Measurements from ENCODE around the gene TMEM117.

The TMEM117 gene

GRCh38 chr12:43835656-43836474, at the start of gene TMEM117:
TMEM117 (plus strand) TSS chr12:43836081.
- DNase-seq = peak; percentile 27 to 31 (median 30)

DNA sequence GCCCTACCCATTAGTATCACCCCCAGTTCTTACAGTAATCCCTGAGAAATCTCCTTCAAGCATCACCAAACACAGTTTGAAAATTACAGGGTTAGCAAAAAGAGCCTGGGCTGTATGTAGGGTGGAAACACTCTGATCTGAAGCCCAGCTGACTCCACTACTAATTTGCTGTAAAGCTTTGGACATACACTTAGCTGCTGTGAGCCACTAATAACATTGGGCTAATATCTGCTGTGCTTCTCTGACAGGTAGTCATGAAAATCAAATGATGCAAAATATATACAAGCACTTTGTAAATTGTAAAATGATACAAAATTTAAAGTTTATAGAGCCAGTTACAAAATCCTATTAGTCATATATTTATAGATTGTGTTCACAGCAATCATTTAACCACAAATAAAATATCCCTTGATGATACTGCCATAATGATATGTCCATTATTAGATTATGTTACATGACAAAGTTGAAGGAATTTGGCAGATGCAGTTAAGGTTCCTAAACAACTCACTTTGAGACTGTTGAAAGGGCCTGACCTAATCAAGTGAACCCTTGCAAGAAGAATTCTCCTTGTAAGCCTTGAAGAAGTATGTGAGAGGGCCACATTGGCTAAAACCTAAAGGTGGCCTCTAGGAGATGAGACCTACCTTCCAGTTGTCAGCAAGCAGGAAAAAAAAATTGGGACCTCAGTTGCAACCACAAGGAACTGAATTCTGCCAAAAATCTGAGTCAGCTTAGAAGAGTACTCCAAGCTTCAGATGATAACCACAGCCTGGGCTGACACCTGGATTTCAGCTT, 48.8 kb upstream of the TMEM117 start:
- DNase-seq = no peak

- DNase-seq = no peak
These were observed 45.9 kb upstream of the TMEM117 start for GRCh38 chr12:43789941-43790340.

DNA sequence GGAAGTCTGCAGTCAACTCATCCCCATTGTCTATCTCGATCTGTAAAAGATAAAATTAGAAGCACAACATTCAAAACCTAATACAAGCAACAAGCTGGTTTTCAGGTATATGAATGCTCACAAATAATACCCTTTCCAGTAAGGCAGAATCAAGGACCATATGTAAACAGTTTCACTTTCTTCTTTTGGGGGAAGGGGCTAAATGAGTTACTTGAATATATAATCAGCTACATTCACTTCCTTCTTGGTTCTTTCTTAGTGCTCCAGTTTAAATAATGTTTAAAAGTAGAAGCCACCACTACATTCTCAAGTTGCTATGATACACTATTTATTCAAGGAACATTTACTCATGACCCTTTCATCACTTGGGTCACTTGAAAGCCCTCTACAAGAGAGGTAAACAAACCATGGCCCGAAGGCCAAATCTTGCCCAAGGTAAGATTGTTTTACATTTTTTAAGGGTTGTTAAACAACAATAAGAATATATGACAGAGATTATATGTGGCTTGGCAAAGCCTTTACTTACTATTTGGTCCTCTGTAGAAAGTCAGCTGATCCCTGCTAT, 40.1 kb upstream of the TMEM117 start:
- DNase-seq = no peak

DNA sequence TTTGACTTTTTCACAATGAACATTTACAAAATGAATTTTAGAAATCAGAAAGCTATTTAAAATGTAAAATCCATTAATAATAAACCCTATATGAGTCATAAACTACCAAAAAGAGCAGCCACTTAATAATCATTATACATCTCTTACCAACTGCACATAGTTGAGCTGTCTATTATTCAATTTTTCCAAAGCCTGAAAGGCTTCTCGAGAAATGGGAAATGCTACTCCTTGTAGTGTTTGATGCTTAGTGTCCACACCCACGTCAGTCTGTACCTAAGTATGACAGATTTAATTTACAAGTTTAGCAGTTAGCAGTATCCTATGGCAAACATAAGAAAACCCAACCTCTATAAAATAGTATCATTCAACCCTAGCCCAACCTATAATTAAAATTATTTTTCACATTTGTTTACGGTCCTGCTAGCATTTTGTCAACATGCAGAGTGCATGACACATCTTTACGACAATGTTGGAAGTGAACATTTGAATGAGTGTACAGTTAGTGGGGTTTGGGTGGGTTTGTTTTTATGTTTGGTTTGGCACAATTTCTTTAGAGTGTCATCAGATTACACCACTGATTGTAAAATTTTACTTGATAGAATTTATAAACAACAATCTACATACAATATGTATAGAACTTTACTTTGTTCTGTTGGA, 38.2 kb upstream of the TMEM117 start:
- DNase-seq = no peak

DNA sequence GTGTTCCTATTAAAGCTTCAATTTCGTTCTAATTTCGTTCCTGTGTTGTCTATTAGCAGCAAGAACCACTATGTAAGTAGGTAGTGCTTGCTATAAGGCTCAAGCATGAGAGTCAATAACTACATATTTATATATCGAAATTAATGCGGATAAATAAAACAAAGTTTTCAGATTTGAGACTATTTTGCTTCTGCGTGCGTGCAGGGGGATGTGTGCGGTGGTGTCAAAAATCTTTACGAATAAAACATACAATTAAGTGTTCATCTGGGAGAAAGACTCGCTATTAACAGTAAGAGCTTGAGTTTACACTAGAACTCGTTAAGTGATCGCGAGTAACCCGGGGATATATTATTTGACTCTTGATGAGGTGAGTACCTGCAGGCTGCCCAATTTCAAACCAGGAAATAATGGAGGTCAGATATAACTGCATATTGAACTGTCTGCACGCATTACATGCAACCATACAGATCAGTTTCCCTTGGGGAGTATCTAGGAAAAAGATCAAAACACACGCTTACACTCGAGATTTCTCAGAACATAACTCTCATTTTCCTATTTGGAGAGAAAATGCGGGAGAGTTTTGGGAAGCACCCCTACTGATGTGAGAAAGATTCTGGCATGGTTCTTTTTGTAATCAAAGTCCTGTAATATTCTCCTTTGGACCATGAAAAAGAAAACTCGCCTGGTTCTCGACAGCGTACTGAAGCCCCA, 30.6 kb upstream of the TMEM117 start:
- no peak for DNase-seq

DNA sequence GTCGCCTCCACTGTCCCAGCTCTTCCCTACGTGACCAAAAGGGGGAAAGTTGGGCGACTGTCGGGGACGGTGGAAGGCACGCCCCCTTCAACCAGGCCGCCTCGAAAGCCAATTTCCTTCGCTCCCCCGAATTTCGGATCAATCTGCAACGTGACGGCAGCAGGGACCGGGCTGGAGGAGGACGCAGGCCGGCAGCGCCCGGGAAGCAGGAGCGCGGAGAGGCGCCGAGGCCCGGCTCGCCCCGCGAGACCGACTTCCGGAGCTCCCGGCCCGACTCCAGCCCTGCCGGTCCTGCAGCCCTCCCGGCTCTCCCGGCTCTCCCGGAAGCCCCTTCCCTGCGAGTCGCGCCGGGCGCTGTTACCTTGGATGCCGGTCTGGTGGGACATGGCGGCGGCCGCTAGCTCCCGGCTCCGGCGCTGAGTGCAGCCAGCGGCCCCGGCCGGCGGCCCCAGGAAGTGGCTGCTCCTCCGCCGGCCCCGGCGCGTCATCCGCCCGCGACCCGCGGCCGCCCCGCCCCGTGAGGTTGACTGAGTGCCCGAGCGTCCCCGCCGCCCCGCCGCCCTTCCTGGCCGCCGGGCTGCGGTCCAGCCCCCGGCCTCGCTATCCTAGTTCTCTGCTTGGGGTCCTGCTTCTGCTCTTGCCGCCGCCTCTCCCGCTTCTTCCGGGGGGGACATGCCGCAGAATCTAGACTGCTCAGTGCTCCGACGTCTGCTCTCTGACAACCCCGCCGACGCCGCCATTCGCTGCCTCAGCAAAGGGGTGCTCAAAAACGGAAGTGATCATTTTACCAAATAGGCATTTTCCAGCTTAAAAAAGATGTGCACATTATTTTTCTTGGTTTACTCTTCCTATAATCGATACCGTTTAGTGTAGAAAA, 29.8 kb upstream of the TMEM117 start, which contains the start of gene TWF1:
TWF1 (minus strand) TSS at position 458 of the 877 bp plus-strand sequence; CDS start at position 386, 72 bp downstream.
- peak; percentile 71 to 79 (median 76) for DNase-seq

- no peak for DNase-seq
These were observed 29.2 kb upstream of the TMEM117 start for GRCh38 chr12:43806737-43807072.

GRCh38 chr12:43807386-43807785, 28.5 kb upstream of the TMEM117 start:
- DNase-seq = no peak

- DNase-seq = no peak
These were observed 23.8 kb upstream of the TMEM117 start for GRCh38 chr12:43812057-43812456.

DNA sequence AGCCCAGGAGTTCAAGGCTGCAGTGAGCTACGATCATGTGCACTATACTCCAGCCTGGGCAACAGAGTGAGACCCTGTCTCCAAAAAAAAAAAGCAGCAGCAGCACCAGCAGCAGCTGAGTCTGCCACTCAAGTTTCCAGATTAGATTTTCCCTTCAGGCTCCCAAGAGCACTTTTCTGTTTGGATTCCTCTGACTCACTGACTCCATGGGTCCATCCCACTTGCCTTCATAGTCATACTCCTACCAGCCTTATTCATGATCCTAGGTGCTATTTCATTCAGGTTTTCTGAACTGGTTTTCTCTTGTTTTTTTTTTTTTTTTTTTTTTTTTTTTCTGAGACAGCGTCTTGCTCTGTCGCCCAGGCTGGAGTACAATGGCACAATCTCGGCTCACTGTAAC, 23.0 kb upstream of the TMEM117 start:
- no peak for DNase-seq

- no peak for DNase-seq
These were observed 20.5 kb upstream of the TMEM117 start for GRCh38 chr12:43815416-43815815.

DNA sequence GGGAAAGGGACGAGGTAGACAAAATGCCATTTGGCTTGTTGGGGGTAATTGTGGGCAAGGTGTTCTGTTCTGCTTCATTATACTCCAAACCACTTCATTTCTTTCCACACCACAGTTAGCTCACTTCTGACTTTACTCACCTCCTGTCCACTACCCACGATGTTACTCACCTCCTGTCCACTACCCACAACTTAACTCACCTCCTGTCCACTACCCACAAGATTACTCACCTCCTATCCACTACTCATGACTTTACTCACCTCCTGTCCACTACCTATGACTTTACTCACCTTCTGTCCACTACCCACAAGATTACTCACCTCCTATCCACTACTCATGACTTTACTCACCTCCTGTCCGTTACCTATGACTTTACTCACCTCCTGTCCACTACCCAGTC, 19.7 kb upstream of the TMEM117 start:
- DNase-seq = no peak

GRCh38 chr12:43824207-43824775, 11.6 kb upstream of the TMEM117 start:
- no peak for DNase-seq

GRCh38 chr12:43826681-43827080, 9.2 kb upstream of the TMEM117 start:
- no peak for DNase-seq

DNA sequence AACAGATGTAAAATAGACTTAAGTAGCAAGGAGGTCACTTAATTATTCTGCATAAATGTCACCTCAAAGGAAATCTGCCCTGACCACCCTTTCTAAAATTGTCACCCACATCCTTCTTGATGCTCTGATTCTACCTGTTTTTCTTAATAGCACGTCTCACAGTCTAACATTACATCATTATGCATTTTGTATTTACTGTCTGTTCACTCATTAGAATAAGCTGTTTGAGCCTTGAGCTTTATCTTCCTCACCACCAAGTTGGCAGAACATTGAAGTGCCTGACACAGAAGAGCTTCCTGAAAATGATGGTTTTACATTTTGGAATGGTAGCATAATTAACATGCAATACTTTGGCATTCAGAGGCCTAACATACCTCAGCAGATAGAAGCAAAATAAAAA, 8.8 kb upstream of the TMEM117 start:
- DNase-seq = no peak

DNA sequence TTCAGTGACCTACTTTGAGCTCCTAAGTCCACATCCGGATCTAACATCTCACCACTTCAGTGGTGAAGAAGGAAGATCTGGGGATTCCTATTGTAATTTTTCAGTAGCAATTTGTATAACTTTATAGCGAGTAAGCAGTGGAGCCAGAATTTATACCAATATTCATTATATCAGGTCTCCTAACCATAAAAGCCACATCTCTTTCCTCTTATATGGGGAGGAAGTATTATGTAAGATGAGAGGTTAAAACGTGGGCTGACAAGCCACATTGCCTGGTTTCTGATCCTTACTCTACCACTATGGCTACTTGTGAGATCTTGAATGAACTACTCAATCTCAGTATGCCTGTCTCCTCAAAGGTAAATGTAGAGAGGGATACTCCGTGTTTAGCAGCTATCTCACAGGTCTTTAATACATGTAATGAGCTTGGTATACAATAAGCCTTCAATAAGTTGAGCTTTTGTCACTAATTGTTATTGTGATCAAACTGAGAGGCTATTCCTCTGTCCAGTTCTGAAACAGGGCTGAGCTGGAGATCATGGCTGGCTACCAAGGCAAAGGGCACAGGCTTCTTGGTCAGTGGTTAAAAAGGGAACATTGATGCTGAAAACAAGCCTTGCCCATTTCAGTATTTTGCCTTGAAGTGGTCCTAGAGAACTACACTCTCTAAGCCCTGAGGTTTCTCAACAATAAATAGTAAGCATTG, 3.3 kb upstream of the TMEM117 start:
- no peak for DNase-seq

DNA sequence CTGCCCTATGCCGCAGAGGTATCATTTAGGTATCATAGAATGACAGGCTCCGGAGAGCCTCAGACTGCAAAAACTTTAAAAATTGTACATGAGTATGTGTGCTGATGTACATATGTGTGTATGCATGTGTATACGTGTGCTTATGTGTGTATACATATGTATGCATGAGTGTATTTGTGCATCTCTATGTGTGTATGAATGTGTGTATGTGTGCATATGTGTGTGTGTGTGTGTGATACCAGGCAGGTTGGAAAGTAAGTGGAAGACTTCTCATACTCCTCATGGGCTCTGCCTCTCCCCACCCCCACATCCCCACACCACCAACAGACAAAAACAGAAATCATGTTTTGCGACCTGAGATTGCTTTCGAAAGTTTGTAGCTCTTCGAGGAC, 621 bp upstream of the TMEM117 start:
- no peak for DNase-seq

GRCh38 chr12:43836475-43836989, 651 bp downstream of the TMEM117 start:
- no peak for DNase-seq

GRCh38 chr12:43840338-43840737, 4.5 kb downstream of the TMEM117 start:
- no peak for DNase-seq
